Calu3 (cell line): ENCODE measurements around the gene APOA5. TPM values are rescaled to one million over a fixed set of nuclear protein-coding genes. Genes with fewer than 3 reads are reported as not detected.

Source experiments
- BruUV-seq: library from RNA; stranded (reverse); fragments of 400-500 nt; replicated peaks from 2 replicates; lab custom pipeline; 2021; lab: Mats Ljungman, UMichigan
- CTCF ChIA-PET: fragments of 300-600 bp; sonication (Branson Sonifier 250); formaldehyde crosslinking; loops from one replicate; lab custom pipeline; 2022; ENCODE audit warnings: antibody characterized with exemption; lab: Charles Lee
- DNase-seq: peaks from one replicate; pipeline ENCODE4 v3.0.0; 2022
- H3K27ac Mint-ChIP-seq: one replicate; pipeline ENCODE4 v1.8.0; 2022; ENCODE audit warnings: mixed read lengths; ENCODE audit not compliant: unreplicated experiment
- H3K27me3 Mint-ChIP-seq: one replicate; pipeline ENCODE4 v1.8.0; 2022; ENCODE audit warnings: mixed read lengths; ENCODE audit not compliant: unreplicated experiment
- H3K36me3 Mint-ChIP-seq: one replicate; pipeline ENCODE4 v1.8.0; 2022; ENCODE audit warnings: mild to moderate bottlenecking, moderate library complexity, mixed read lengths; ENCODE audit not compliant: insufficient read depth, unreplicated experiment
- H3K4me1 Mint-ChIP-seq: one replicate; pipeline ENCODE4 v1.8.0; 2022; ENCODE audit warnings: mild to moderate bottlenecking, low read depth, mixed read lengths; ENCODE audit not compliant: unreplicated experiment
- H3K4me3 Mint-ChIP-seq: one replicate; pipeline ENCODE4 v1.8.0; 2022; ENCODE audit warnings: mild to moderate bottlenecking, low read depth, moderate library complexity, mixed read lengths; ENCODE audit not compliant: unreplicated experiment
- H3K9me3 Mint-ChIP-seq: one replicate; pipeline ENCODE4 v1.8.0; 2022; ENCODE audit warnings: low read depth, mixed read lengths; ENCODE audit not compliant: unreplicated experiment
- intact Hi-C: fragments of 100-400 bp; cut with micrococcal nuclease; formaldehyde crosslinking; loops from one replicate; pipeline ENCODE4 v1.10.0; 2022; ENCODE audit not compliant: unreplicated experiment
- total RNA-seq: library from RNA; stranded (reverse); gene quantifications from 2 replicates; pipeline ENCODE4 v1.2.3, GENCODE V29; 2022
- TF ChIP-seq, protein P1 (sequence below): fragments of 200-600 bp; IDR thresholded peaks from one replicate; pipeline ENCODE4 v1.8.0; 2022; ENCODE audit warnings: antibody characterized with exemption; ENCODE audit not compliant: unreplicated experiment

APOA5 gene
- total RNA-seq, 1 experiment from 2014 or later: not detected

GRCh38 chr11:116821050-116821918, 29.6 kb upstream of the APOA5 start:
- Mint-ChIP-seq H3K36me3 (no peaks in the 10 kb centered on the region), H3K27ac (no peak overlapping the region), H3K4me1 (no peaks in the 10 kb centered on the region), H3K27me3 (peaks cover 12% of the 10 kb centered on the region), H3K4me3 (no peak overlapping the region), H3K9me3 (no peaks in the 10 kb centered on the region)
- DNase-seq: no peak
- CTCF ChIA-PET: no interaction called here
- intact Hi-C loops: no loop called here
- BruUV-seq: no TSS peak
- TF ChIP-seq, protein P1, sequence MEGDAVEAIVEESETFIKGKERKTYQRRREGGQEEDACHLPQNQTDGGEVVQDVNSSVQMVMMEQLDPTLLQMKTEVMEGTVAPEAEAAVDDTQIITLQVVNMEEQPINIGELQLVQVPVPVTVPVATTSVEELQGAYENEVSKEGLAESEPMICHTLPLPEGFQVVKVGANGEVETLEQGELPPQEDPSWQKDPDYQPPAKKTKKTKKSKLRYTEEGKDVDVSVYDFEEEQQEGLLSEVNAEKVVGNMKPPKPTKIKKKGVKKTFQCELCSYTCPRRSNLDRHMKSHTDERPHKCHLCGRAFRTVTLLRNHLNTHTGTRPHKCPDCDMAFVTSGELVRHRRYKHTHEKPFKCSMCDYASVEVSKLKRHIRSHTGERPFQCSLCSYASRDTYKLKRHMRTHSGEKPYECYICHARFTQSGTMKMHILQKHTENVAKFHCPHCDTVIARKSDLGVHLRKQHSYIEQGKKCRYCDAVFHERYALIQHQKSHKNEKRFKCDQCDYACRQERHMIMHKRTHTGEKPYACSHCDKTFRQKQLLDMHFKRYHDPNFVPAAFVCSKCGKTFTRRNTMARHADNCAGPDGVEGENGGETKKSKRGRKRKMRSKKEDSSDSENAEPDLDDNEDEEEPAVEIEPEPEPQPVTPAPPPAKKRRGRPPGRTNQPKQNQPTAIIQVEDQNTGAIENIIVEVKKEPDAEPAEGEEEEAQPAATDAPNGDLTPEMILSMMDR: no peak

DNA sequence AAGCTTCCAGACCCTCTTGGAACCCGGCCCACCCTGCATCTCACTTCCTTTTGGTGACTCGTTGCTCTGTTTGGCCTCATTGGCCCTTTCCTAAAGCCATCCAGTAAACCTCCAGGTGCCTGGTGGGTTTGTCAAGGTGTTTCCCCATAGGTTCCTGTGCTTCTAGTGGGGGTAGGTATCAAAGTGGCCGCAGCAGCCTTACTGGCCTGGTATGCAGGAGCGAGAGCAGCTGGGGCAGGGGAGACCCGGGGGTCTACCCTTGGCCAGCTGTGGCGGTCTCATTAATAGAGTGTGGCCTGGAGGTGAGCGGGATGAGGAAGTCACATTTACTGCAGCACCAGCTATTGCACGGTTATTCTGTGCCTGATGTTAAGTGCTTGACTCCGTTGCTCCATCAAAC, 27.4 kb upstream of the APOA5 start:
- CTCF ChIA-PET: no interaction called here
- TF ChIP-seq, protein P1: no peak

DNA sequence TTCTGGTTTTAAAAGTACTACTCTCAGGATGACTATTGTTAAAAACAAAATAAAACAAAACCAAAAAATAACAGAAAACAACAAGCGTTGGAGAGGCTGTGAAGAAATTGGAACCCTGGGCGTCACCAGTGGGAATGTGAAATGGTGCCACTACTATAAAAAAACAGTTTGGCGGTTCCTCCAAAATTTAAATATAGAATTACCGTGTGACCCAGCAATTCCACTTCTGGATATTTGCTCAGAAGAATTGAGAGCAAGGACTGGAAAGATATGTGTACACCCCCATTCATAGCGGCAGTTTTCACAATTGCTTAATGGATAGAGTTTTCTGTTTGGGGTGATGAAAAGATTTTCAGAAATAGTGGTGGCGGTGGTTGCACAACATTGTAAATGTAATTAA, 22.8 kb upstream of the APOA5 start:
- Mint-ChIP-seq H3K27ac (no peak overlapping the region), H3K9me3 (no peaks in the 10 kb centered on the region), H3K36me3 (peaks cover 5% of the 10 kb centered on the region), H3K4me1 (no peaks in the 10 kb centered on the region), H3K4me3 (no peak overlapping the region), H3K27me3 (peaks cover 23% of the 10 kb centered on the region)
- DNase-seq: no peak
- TF ChIP-seq, protein P1: no peak
- no TSS peak for BruUV-seq
- intact Hi-C loops: no loop called here
- CTCF ChIA-PET: no interaction called here

More for the DNA sequence above, 27.4 kb upstream of the APOA5 start:
- BruUV-seq: no TSS peak
- Mint-ChIP-seq H3K4me3 (no peak overlapping the region), H3K27ac (no peak overlapping the region), H3K9me3 (no peaks in the 10 kb centered on the region), H3K36me3 (peaks cover 5% of the 10 kb centered on the region), H3K4me1 (no peaks in the 10 kb centered on the region), H3K27me3 (peaks cover 24% of the 10 kb centered on the region)
- intact Hi-C loops: no loop called here
- no peak for DNase-seq

- no peak for DNase-seq
- TF ChIP-seq, protein P1: no peak
- CTCF ChIA-PET: interaction anchor here (0.6 kb wide), 1 partner anchor 340 kb away, joined by 4 read pairs; no protein-coding TSS in a partner anchor
- Mint-ChIP-seq H3K27me3 (peaks cover 23% of the 10 kb centered on the region), H3K36me3 (peaks cover 5% of the 10 kb centered on the region), H3K9me3 (no peaks in the 10 kb centered on the region), H3K4me1 (no peaks in the 10 kb centered on the region), H3K27ac (no peak overlapping the region), H3K4me3 (no peak overlapping the region)
- intact Hi-C loops: no loop called here
- BruUV-seq: no TSS peak
Observed at GRCh38 chr11:116813781-116814471, 22.2 kb upstream of the APOA5 start.
